Vagina (tissue), 2 donors: ENCODE measurements around the gene KRT17. TPM values are rescaled to one million over a fixed set of nuclear protein-coding genes. Genes with fewer than 3 reads are reported as not detected.

Experiments
- DNase-seq, 2 donors: peaks; one replicate each; pipeline ENCODE4 v3.0.0-alpha.2; 2017; ENCODE audit errors: extremely low spot score in 2 of 2
- H3K27ac ChIP-seq: fragments of 200-600 bp; sonication (generic); one replicate; pipeline ENCODE4 v1.5.1; 2019
- H3K27me3 ChIP-seq: fragments of 200-600 bp; sonication (generic); one replicate; pipeline ENCODE4 v1.5.1; 2019
- H3K36me3 ChIP-seq, 2 donors: fragments of 200-600 bp; sonication (generic); one replicate each; pipeline ENCODE4 v1.5.1; 2017 to 2019
- H3K4me1 ChIP-seq: fragments of 200-600 bp; sonication (generic); one replicate; pipeline ENCODE4 v1.5.1; 2019
- H3K4me3 ChIP-seq, 2 donors: fragments of 200-600 bp; sonication (generic); 1 replicate in 1 of 2; 2 replicates in 1 of 2; pipeline ENCODE4 v1.5.1; 2016 to 2019
- H3K9me3 ChIP-seq: fragments of 200-600 bp; sonication (generic); one replicate; pipeline ENCODE4 v1.5.1; 2019
- POLR2A ChIP-seq, 2 donors: fragments of 450-650 bp; IDR thresholded peaks; one replicate each; pipeline ENCODE4 v1.6.1; 2017; ENCODE audit warnings: antibody characterized with exemption in 2 of 2, mild to moderate bottlenecking in 2 of 2, moderate library complexity in 2 of 2
- POLR2AphosphoS5 ChIP-seq, 2 donors: sonication (generic); formaldehyde crosslinking; IDR thresholded peaks; one replicate each; pipeline ENCODE4 v1.9.0; 2017; ENCODE audit warnings: antibody characterized with exemption in 2 of 2, mild to moderate bottlenecking in 2 of 2, low read depth in 1 of 2; ENCODE audit not compliant: insufficient read depth in 1 of 2
- intact Hi-C: fragments of 100-400 bp; cut with DNase I; formaldehyde crosslinking; loops from one replicate; pipeline ENCODE4 v1.15.1; 2023
- total RNA-seq: library from RNA; depleted of rRNA; stranded (reverse); fragments of >200 nt; gene quantifications from one replicate; pipeline ENCODE4 v1.2.3, GENCODE V29; 2016
- TF ChIP-seq, protein P1 (sequence below), 3 experiments: fragments of 450-650 bp in 2 of 3; fragments of 200-600 bp in 1 of 3; sonication (generic) in 1 of 3; IDR thresholded peaks; one replicate each; pipeline ENCODE4 v1.5.1; 2017 to 2019; ENCODE audit warnings: antibody characterized with exemption in 3 of 3, mild to moderate bottlenecking in 2 of 3, moderate library complexity in 2 of 3

Gene KRT17
- total RNA-seq, 1 donor from 2014 or later: 165 TPM

DNA sequence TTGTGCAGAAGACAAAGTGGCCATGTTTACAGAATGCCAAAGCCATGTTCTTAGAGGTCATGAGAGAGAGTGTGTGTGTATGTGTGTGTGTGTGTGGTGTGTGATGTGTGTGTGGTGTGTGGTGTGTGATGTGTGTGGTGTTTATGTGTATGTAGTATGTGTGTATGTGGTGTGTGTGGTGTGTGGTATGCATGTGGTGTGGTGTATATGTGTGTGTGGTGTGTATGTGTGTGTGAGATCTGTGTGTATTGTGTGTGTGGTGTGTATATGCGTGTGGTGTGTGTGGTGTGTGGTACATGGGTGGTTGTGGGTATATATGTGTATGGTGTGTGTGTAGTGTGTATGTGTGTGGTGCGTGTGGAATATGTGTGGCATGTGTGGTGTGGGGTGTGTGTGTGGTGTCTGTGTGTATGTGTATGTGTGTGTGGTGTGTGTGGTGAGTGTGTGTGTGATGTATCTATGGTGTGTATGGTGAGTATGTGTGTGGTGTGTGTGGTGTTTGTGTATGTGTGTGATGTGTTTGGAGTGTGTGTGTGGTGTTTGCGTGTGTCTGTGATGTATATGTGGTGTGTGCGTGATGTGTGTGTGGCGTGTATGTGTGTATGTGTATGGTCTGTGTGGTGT is 8.2 kb upstream of the KRT17 start:
- Histone ChIP-seq H3K4me3 (no peak overlapping the region), H3K27me3 (no peaks in the 10 kb centered on the region), H3K36me3 (no peaks in the 10 kb centered on the region), H3K4me1 (peaks cover 19% of the 10 kb centered on the region), H3K9me3 (no peaks in the 10 kb centered on the region), H3K27ac (no peak overlapping the region)
- TF ChIP-seq POLR2AphosphoS5 (IDR thresholded peaks at IDR 0.05; ENCODE audit: insufficient read depth in 1 of 2, low read depth in 1 of 2) (no peak), POLR2A (IDR thresholded peaks at IDR 0.05) (no peak)
- TF ChIP-seq, protein P1, sequence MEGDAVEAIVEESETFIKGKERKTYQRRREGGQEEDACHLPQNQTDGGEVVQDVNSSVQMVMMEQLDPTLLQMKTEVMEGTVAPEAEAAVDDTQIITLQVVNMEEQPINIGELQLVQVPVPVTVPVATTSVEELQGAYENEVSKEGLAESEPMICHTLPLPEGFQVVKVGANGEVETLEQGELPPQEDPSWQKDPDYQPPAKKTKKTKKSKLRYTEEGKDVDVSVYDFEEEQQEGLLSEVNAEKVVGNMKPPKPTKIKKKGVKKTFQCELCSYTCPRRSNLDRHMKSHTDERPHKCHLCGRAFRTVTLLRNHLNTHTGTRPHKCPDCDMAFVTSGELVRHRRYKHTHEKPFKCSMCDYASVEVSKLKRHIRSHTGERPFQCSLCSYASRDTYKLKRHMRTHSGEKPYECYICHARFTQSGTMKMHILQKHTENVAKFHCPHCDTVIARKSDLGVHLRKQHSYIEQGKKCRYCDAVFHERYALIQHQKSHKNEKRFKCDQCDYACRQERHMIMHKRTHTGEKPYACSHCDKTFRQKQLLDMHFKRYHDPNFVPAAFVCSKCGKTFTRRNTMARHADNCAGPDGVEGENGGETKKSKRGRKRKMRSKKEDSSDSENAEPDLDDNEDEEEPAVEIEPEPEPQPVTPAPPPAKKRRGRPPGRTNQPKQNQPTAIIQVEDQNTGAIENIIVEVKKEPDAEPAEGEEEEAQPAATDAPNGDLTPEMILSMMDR (IDR thresholded peaks at IDR 0.05): no peak
- DNase-seq: no peak
- intact Hi-C loops: no loop called here

DNA sequence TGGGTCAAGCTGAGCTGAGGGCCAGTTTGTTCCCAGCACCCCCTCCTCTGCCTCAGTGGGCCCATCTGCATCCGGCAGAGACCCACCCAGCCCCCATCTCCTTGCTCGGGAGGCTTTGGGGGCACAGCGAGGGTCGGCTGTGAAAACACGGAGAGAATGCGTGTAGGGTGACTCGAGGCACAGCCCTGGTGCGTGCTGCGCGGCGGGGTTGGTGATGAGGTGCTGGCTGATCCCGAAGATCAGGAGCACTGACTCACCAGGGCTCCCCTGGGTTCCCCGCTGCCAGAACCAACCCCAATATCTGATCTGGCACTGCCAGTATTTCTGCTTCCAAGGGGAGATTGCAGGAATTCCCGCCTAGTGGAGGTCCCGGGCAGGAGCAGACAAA is 7.5 kb upstream of the KRT17 start:
- Histone ChIP-seq H3K27me3 (no peaks in the 10 kb centered on the region), H3K27ac (no peak overlapping the region), H3K36me3 (no peaks in the 10 kb centered on the region), H3K9me3 (no peaks in the 10 kb centered on the region), H3K4me1 (peaks cover 19% of the 10 kb centered on the region), H3K4me3 (no peak overlapping the region)
- DNase-seq: no peak
- intact Hi-C loops: no loop called here
- no peak for TF ChIP-seq POLR2A (IDR thresholded peaks at IDR 0.05)
- TF ChIP-seq, protein P1 (IDR thresholded peaks at IDR 0.05): no peak
- no peak for TF ChIP-seq POLR2AphosphoS5 (IDR thresholded peaks at IDR 0.05; ENCODE audit: insufficient read depth in 1 of 2, low read depth in 1 of 2)

DNA sequence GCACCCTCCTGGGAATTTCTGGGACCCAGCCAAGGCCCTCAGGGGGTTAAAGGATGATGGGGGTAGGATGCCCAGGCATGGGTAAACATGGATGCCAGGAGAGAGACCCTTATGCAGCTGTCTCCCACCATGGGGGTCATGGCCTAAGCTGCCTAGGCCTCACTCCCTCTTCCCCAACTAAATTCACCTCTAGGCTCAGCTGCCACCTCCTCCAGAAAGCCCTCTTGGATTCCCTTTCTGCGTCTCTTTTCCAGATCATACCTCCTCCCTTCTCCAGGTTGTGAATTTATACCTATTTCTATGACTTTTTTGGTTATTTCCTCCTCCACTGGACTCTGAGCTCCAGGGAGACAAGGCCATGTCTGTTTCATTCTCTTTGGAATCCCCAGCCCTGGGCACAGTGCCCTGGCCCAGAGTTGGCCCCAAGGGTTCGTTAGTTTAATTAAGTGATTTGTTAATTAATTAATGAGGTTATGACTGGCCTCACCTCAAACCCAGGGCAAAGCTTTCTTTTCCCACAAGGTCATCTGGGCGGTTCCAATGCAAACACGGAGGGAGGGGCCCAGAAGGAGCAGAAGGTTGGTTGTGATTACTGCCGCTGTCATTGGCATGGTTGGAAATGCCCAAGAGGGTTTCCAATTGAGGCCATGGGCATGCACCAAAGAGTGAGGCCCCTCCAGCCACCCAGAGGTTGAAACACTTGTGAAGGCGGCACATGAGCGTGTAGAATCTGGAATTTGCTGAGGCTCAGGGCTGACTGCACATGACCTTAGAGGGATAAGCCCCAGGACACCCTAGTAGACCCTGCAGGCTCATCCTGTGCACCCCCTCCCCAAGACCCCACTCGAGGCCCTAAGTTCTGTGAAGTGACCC is 6.9 kb upstream of the KRT17 start:
- no peak for TF ChIP-seq POLR2AphosphoS5 (IDR thresholded peaks at IDR 0.05; ENCODE audit: insufficient read depth in 1 of 2, low read depth in 1 of 2)
- TF ChIP-seq, protein P1 (IDR thresholded peaks at IDR 0.05): no peak
- no peak for TF ChIP-seq POLR2A (IDR thresholded peaks at IDR 0.05)

DNA sequence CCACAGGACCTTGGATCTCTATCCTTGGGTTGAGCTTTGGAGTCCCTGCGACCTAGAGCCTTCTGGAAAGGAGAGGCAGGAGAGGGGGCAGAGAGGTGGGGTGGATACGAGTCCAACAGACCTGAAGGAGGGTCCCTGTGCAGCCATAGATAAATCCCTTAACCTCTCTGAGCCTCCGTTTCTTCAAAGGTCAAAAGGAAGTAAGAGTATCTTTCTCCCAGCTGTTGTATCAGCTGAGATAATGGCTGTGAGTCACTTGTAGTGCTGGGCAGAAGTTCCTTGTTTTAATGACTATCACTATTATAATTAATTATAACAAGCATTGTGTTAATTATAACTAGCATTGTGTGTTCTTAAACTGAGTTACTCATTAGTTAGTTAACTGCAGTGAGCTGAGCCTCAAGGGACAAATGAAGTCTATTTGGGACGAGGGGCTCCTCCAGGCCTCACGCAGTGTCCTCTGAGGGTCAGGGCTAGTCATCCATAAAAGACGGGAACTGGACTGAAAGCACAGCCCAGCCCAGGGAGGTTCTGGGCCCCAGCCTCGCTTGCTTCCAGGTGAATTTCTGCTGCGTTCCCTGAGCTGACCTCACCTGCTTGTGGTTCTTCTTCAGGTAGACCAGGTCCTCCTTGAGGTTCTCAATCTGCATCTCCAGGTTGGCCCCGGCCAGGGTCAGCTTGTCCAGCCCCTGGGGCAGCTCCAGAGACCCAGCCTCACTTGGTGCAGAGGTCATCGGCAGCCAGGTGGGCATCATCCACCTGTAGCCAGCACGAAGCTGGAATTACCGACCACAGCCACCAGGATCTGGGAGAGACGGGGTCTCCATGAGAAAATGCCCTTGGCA is 5.7 kb upstream of the KRT17 start:
- no peaks in the 10 kb centered on the region for H3K9me3 ChIP-seq
- H3K36me3 ChIP-seq: no peaks in the 10 kb centered on the region
- no peak for DNase-seq
- H3K4me3 ChIP-seq: no peak overlapping the region
- intact Hi-C loops: no loop called here
- H3K4me1 ChIP-seq: peaks cover 12% of the 10 kb centered on the region
- TF ChIP-seq POLR2A (IDR thresholded peaks at IDR 0.05) (no peak), POLR2AphosphoS5 (IDR thresholded peaks at IDR 0.05; ENCODE audit: insufficient read depth in 1 of 2, low read depth in 1 of 2) (no peak)
- TF ChIP-seq, protein P1 (IDR thresholded peaks at IDR 0.05): no peak
- no peak overlapping the region for H3K27ac ChIP-seq
- no peaks in the 10 kb centered on the region for H3K27me3 ChIP-seq

More for the DNA sequence above, 6.9 kb upstream of the KRT17 start:
- no peak overlapping the region for H3K4me3 ChIP-seq
- intact Hi-C loops: no loop called here
- peaks cover 18% of the 10 kb centered on the region for H3K4me1 ChIP-seq
- no peaks in the 10 kb centered on the region for H3K9me3 ChIP-seq
- no peak overlapping the region for H3K27ac ChIP-seq
- H3K27me3 ChIP-seq: no peaks in the 10 kb centered on the region
- DNase-seq: no peak
- H3K36me3 ChIP-seq: no peaks in the 10 kb centered on the region
